HG02623 (cell line): ENCODE data around the gene KIAA0232.
"Not testable (repeated sequence)": the region's sequence is repeated elsewhere in the genome, so short reads cannot be mapped to it uniquely, and the experiment has no call there.

ENCODE experiments used
- ATAC-seq: cut with Tn5 transposase; IDR thresholded peaks from one replicate; pipeline ENCODE4 v1.9.1; 2021; ENCODE audit warnings: moderate library complexity; ENCODE audit not compliant: unreplicated experiment

The KIAA0232 gene

GRCh38 chr4:6806924-6807626 is 24.5 kb downstream of the KIAA0232 start:
- ATAC-seq = no peak

- ATAC-seq = no peak
These were observed 25.7 kb downstream of the KIAA0232 start for GRCh38 chr4:6808259-6808658.

- ATAC-seq = no peak
These were observed 28.6 kb downstream of the KIAA0232 start for GRCh38 chr4:6811165-6811564.

GRCh38 chr4:6812766-6813165 is 30.2 kb downstream of the KIAA0232 start:
- ATAC-seq = no peak

- ATAC-seq = no peak
These were observed 31.2 kb downstream of the KIAA0232 start for GRCh38 chr4:6813725-6814124.

- ATAC-seq = no peak
These were observed 32.7 kb downstream of the KIAA0232 start for GRCh38 chr4:6815029-6815836.

- no peak for ATAC-seq
These were observed 36.8 kb downstream of the KIAA0232 start for GRCh38 chr4:6819295-6819694.

GRCh38 chr4:6820695-6821094 is 38.2 kb downstream of the KIAA0232 start:
- no peak for ATAC-seq

GRCh38 chr4:6824071-6824470 is 41.5 kb downstream of the KIAA0232 start:
- no peak for ATAC-seq

- ATAC-seq = no peak
These were observed 42.4 kb downstream of the KIAA0232 start for GRCh38 chr4:6824772-6825402.

- ATAC-seq = no peak
These were observed 42.9 kb downstream of the KIAA0232 start for GRCh38 chr4:6825403-6825802.

GRCh38 chr4:6826781-6827508 is 44.4 kb downstream of the KIAA0232 start:
- no peak for ATAC-seq

GRCh38 chr4:6829086-6829485 is 46.6 kb downstream of the KIAA0232 start:
- ATAC-seq = no peak

- no peak for ATAC-seq
These were observed 52.3 kb downstream of the KIAA0232 start for GRCh38 chr4:6834867-6835266.

GRCh38 chr4:6835616-6836015 is 53.1 kb downstream of the KIAA0232 start:
- ATAC-seq = not testable (repeated sequence)

- not testable (repeated sequence) for ATAC-seq
These were observed 54.6 kb downstream of the KIAA0232 start for GRCh38 chr4:6837106-6837505.

GRCh38 chr4:6839579-6839978 is 57.1 kb downstream of the KIAA0232 start:
- no peak for ATAC-seq

- no peak for ATAC-seq
These were observed 57.8 kb downstream of the KIAA0232 start for GRCh38 chr4:6840062-6840976.

- ATAC-seq = no peak
These were observed 62.5 kb downstream of the KIAA0232 start for GRCh38 chr4:6845027-6845426.

GRCh38 chr4:6845574-6845973 is 63.0 kb downstream of the KIAA0232 start:
- ATAC-seq = no peak
